Hematopoietic multipotent progenitor cell treated with erythropoietin and hydrocortisone succinate and interleukin-3 and kit ligand, for 15 days (in vitro differentiated cells): Measurements from ENCODE around the gene OR56A3.
"Not testable (repeated sequence)": the region's sequence is repeated elsewhere in the genome, so short reads cannot be mapped to it uniquely, and the experiment has no call there.

Experiments used
- DNase-seq: peaks from one replicate; pipeline ENCODE4 v3.0.0-alpha.2; 2015; ENCODE audit warnings: low spot score

OR56A3 gene

DNA sequence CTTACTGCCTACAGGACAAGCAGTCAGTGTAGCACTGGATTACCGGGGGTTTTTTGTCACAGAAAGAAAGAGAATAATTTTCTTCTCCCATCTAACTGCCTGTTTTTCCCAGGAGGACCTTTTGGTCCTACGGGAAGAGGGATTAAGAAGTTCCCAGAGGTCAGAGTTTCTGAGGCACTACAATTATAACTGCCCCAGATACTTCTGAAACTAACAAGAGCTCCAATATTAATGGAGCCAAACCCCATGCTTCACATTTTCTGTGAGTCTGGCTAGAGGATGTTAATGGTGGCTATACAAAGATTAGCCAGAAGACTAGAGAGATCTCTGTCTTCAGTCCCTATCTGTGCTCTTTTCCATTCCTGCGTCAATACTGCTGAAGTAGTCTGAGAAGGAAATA, at the start of gene OR56A3:
OR56A3 (plus strand) TSS at position 301 of the 400 bp plus-strand sequence. CDS start 5,096 bp downstream, outside the sequence.
- no peak for DNase-seq

DNA sequence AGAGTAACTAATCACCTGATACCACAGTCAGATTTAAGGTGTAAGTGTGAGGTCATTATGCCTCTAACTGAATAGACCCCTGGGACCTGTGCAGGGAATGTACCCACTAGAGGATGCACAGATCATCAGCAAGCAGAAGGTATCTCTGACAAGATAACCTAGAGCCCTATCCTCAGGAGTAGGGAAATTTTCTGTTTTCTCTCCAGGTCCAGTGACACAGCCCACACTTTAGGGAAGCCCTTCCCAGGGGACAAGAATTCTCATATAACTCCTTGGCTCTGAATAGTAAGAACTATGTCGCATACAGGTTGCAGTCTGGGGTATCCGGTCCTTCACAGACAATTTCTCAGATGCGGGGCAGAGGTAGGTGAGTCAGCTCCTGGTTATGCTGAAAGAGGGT, 49.1 kb upstream of the OR56A3 start, which contains the start of gene OR52E5:
OR52E5 (plus strand) TSS at position 301 of the 400 bp plus-strand sequence. CDS start 7,569 bp downstream, outside the sequence.
- DNase-seq = no peak

DNA sequence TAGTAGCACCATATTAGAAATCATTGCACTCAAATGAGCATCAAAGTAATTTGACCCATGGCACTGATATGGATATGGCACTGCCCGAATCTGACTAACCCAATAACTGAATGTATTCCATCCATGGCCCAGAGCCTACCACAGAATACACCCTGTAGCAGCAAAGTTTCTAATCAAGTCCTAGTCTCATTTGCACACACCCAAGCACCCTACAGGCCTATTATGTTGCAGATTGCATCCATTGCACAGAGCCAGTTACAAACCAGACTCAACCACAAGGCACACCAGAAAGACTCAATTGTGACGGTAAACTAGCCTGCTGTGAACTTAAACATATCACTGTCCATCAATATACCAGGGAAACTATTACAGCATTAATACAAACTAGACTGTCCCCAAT, 42.5 kb upstream of the OR56A3 start:
- DNase-seq = no peak

- DNase-seq = no peak
Observed at GRCh38 chr11:5910540-5910939, 31.5 kb upstream of the OR56A3 start.

GRCh38 chr11:5922749-5923426, 19.2 kb upstream of the OR56A3 start:
- no peak for DNase-seq

DNA sequence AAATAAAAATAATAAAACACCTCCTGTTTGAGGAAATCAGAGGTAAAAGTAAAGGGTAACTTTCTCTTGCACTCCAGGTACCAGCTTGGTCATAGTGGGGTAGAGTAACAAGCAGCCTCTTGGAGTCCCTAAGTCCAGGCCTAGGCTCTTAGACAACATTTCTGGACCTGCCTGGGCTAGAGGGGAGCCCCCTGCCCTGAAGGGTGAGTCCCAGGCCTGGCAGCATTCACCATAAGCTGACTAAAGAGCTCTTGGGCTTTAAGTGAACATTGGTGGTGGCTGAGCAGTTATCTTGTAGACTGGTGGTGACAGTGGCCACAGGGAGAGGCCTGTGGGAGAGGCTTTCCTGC, 18.6 kb upstream of the OR56A3 start:
- no peak for DNase-seq

DNA sequence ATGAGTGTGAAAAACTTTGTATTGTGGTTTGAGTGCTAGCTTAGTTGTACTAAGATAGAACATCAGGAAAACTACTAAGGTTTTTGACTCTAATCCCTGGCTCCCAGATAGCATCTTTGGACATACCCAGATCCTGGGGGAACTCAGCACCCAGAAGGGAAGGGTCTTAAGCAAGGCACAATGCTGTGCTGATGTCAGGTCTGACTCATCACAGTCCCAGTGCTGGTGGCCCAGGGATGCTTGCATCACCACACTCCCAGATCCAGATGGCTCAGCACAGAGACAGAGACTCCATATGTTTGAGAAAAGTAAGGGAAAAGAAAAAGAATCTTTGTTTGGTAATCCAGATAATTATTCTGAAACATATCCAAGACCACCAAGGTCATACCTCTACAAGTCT, 18.3 kb upstream of the OR56A3 start:
- DNase-seq = no peak

GRCh38 chr11:5928271-5928670, 13.8 kb upstream of the OR56A3 start:
- DNase-seq = no peak

DNA sequence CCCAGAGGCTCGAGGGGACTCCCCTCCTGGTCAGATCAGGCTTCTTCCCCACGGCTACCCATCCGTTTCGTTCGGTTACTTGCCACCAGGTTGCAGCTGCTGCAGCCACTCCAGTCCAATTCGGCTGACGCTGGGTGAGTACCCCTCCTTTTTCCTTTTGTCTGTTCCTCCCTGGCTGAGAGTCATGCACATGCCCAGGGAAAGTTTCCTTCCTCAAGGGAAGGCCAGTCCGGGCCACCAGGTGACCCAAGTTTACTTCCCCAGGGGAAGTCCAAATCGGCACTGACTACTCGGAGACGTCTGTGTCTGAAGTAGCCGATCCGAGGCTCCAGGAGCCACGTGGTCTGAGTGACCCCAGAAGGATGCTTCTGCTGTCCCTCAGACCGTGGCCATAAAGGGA, 13.2 kb upstream of the OR56A3 start:
- DNase-seq = no peak

- DNase-seq = no peak
Observed at GRCh38 chr11:5929571-5930368, 12.3 kb upstream of the OR56A3 start.

- no peak for DNase-seq
Observed at GRCh38 chr11:5930614-5931013, 11.4 kb upstream of the OR56A3 start.

DNA sequence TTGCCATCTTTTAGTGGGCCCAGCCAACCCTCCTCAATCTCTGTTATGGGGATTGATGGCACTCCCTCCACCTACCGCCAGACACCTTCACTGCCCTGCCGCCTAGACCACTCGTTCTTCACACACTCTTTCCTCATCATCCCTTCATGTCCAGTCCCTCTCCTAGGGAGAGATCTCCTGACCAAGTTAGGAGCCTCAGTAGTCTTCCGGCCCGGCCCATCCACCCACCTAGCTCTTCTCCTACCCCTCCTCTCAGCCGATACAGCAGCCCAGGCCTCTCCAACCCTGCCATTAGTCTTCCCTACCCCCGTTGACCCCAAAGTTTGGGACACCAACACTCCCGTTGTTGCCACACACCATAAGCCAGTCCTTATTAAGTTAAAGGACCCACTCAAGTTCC, 11.0 kb upstream of the OR56A3 start:
- DNase-seq = no peak

DNA sequence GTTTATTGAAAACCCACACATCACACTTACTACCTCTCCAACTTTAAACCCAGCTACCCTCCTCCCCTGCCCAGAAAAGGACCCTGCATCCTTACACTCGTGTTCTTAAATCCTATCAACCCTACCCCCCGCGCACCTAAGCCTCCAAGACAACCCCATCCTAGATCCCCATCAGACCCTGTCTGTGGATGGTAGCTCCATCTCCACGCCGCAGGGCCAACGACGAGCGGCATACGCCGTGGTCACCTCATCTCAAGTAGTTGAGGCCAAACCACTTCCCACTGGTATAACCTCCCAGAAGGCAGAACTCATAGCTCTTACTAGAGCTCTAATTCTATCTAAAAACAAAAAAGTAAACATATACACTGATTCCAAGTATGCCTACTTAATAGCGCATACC, 9.4 kb upstream of the OR56A3 start:
- DNase-seq = no peak

- DNase-seq = no peak
Observed at GRCh38 chr11:5933116-5933515, 8.9 kb upstream of the OR56A3 start.

GRCh38 chr11:5937868-5938602, 4.0 kb upstream of the OR56A3 start:
- DNase-seq = no peak

DNA sequence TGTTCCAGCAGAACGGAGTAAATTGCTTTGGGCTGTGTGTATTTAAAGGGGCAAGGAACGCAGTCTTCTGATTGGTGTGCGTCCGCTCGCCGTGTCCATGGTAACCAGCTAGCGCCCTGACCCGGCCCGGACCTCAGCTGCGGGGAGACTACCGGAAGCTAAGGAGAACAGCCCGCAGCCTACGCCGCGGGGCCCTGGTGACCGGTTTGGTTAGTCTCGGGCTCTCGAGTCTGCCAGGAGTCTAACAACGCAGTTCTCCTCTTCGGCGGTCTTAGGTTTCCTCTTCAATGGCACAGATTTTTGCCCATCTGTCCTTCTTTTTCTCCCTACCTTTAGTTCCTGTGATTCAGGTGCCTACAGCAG, 3.5 kb upstream of the OR56A3 start:
- no peak for DNase-seq

GRCh38 chr11:5940748-5941147, 1.3 kb upstream of the OR56A3 start:
- no peak for DNase-seq

- no peak for DNase-seq
Observed at GRCh38 chr11:5955586-5955985, 13.5 kb downstream of the OR56A3 start.

DNA sequence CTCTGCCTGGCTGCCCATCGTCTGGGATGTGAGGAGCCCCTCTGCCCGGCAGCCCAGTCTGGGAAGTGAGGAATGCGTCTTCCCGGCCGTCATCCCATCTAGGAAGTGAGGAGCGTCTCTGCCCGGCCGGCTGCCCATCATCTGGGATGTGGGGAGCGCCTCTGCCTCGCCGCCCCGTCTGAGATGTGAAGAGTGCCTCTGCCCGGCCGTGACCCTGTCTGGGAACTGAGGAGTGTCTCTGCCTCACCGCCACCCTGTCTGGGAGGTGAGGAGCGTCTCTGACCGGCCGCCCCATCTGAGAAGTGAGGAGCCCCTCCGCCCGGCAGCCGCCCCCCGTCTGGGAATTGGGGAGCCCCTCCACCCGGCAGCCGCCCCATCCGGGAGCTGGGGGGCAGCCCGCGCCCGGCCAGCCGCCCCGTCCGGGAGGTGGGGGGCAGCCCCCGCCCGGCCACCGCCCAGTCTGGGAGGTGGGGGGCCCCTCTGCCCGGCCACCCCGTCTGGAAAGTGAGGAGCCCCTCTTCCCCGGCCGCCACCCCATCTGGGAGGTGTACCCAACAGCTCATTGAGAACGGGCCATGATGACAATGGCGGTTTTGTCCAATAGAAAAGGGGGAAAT, 18.8 kb downstream of the OR56A3 start:
- DNase-seq = not testable (repeated sequence)

DNA sequence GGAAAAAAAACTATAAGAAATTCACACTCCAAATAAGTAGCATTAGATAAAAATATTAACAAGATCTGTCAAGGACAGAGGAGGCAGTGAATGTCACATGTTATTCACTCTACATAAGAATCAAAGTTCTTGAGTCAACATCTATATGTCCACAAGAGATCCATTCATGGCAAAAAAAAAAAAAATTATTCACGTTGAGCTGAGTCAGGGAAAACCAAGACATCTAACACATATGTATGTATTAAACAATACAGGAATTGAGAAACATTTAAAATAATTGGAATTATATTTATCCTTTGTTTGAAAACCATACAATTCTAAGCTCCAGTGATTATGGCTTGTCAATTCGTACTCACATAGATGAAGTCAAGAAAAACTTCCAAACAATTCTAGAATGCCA, 24.9 kb downstream of the OR56A3 start:
- DNase-seq = no peak

DNA sequence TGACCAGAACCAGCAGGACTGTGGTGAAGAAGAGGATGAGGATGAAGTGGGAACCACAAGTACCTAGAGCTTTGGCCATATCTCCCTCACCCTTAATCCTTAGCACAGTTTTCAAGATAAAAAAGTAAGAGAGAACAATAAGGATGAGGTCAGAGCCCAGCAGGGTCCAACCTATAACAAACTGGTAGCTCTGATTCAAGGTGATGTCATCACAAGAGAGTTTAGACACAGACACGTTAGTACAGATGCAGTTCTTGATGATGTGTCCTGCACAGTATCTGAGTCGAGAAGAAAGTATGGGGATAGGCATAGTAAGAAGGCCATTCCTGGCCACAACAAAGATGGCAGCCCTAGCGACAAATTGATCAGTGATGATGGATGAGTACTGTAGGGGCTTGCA, 25.7 kb downstream of the OR56A3 start:
- no peak for DNase-seq

DNA sequence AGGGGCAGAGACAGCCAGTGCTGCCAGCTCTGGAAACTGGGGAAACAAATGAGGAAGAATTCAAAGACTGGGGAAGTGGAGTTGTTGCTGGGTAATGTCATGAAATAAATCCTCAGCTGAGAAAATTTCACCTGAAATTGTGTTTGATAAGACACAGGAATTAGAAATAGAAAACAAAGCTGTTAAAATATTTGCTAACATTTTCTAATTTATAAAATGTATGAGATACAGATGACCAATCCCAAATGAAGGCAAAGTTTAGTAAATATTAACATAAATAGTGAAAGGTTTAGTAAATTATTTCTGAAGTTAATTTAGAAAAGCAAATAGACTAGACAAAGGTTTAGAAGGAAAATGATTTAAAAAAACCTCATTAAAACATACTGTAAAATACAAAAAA, 26.3 kb downstream of the OR56A3 start, which contains the start of gene OR56A5:
OR56A5 (minus strand) TSS at position 101 of the 400 bp plus-strand sequence; CDS start at position 101, 0 bp downstream.
- DNase-seq = no peak
